GM18499 (cell line): Measurements from ENCODE around the gene PAQR5.
"Not testable (repeated sequence)": the region's sequence is repeated elsewhere in the genome, so short reads cannot be mapped to it uniquely, and the experiment has no call there.

Experiments used
- ATAC-seq: cut with Tn5 transposase; IDR thresholded peaks from one replicate; pipeline ENCODE4 v1.9.1; 2021; ENCODE audit warnings: moderate number of reproducible peaks; ENCODE audit not compliant: insufficient read depth, unreplicated experiment

The PAQR5 gene

GRCh38 chr15:69314736-69315135 is 16.0 kb downstream of the PAQR5 start:
- no peak for ATAC-seq

DNA sequence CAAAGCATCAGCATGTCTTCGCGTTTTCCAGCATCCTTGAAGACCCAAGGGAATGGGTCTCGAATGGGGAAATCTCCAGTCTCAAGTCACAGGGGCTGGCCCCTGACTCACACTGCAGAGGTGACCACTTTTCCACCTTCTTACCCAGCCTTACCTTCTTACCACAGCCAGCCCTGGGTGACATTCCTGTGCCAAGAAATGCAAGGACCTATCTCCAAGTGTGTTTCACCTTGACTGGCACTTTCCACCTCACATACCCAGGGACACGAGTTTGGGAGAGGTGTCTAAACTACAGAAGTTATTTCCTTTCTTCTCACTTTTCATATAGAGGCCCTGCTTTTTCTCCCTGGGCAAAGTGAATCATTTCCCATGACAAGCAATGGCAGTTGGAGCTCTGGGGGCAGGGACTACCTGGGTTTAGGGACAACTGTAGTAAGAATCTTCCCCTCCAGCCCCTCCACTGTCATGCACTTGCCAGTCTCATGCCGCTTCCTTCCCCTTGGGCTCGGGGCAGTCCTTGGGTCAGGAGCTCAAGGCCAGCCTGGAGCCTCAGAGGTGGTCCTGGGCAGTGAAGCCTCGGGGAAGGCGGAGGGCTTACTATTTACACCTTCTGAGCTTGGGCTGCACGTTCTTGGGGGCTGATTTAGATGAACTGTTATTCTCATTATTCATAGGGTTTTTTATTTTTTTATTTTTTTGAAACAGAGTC is 16.8 kb downstream of the PAQR5 start:
- no peak for ATAC-seq

DNA sequence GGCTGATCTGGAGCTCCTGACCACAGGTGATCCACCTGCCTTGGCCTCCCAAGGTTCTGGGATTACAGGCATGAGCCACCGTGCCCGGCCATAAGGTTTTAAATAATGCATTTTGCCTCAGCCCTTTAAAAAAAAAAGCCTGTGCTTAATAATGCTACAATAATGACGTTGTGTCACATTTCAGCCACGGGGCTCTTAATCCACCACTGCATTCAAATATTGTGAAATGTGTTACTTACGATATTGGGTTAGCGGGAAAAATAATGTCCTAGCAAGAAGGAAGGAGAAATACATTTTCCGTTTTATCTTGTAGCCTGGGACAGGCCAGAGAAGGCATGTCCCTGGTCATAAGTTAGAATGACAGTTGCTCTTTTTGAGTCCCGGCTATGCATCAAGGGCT is 17.6 kb downstream of the PAQR5 start:
- no peak for ATAC-seq

GRCh38 chr15:69317392-69317841 is 18.7 kb downstream of the PAQR5 start:
- ATAC-seq: no peak

GRCh38 chr15:69318033-69318432 is 19.3 kb downstream of the PAQR5 start:
- no peak for ATAC-seq

GRCh38 chr15:69319384-69320375 is 21.0 kb downstream of the PAQR5 start:
- no peak for ATAC-seq

- no peak for ATAC-seq
Measured at GRCh38 chr15:69320977-69321554, 22.4 kb downstream of the PAQR5 start.

DNA sequence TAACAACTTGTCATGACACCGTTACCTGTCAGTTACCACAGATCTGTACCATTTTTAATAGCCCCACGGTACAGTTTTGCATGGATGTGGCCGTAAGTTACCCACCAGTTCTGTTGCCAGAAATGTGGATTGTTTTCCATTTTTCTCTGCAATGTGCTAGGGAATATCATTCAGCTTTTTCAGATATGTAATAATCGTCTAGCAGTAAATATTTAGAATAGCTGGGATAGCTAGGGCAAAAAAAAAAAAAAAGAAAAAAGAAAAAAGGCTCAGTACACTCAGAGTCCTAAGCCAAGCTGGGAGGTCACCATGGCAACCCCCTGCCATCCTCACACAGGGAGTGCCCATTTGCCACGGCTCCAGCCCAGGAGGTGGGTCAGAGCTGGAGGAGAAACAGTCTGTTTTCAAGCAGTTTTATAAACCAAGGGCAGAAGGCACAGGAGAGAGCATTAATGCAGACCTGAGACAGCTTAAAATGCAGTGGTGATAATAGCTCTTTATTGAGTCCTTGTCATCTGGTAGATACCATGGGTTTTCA is 25.2 kb downstream of the PAQR5 start:
- no peak for ATAC-seq

GRCh38 chr15:69324565-69324964 is 25.9 kb downstream of the PAQR5 start:
- ATAC-seq: no peak

DNA sequence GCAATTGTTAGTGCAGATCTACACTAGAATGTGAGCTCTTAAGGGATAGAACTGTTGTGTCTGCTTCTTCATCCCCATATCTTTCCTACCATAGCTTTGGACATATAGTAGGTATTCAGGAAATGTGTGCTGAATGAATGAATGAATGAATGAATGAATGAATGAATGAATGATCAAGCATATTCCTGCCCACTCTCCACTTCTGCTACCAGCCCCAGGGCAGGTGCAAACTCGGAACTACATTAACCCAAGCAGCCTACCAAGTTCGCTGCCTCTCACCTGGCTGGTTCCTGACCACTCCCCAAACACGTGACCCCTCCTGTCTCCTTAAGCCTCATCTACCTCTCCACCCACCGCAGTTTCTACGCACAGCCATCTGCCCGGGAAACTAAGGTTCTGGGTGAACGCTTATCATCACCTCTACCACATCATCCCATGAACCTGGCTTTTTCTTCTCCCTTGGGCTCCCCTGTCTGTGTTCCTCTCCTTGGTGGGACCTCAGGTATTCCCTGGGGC is 26.8 kb downstream of the PAQR5 start:
- ATAC-seq: no peak

DNA sequence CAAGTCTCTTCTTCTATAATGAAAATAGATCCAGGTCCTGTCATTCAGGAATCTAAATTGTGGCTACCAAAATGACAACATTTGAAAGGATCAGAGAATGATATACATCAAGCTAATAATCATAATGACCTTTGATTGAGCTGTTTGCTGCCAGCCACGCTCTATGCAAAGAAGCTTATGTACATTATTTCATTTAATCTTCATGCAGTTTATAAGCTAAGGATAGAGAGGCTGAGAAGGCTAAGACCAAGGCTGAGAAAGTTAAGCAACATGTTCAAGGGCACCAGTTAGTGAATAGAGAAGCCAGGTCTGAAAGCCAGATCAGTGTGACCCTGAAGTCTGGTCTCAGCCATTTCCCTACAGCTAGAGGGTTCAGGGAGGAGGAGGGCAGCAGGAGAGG is 29.4 kb downstream of the PAQR5 start:
- ATAC-seq: no peak

GRCh38 chr15:69328739-69329138 is 30.0 kb downstream of the PAQR5 start:
- ATAC-seq: no peak

- no peak for ATAC-seq
Measured at GRCh38 chr15:69337138-69337537, 38.4 kb downstream of the PAQR5 start.

DNA sequence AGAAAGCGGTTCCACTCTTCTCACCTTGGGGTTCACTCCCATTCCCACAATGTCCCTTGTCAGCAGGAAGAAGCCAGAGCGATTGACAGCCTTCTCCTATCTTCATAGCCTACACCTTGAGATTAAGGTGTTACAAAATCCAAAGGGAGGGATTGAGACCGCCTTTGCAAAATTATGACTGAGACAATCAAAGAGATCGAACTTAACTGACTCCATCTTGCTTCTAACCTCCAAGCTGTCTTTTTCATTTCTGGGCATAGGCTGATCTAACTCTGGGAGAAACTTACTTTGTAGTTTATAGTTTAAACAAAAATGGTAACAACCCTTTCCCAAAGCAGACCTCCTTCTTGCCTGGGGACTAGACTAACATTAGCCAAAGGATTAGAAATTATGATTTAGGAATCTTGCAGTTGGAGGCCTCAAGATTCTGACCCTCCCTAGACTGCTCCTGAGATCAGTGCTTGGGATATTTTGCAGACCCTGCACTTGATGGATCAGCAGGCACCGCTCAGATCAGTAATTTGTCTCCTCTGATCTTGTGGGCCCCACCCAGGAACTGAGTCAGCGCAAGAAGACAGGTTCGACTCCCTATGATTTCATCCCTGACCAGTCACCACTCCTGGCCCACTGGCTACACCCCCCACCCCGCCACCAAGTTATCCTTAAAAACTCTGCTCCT is 40.0 kb downstream of the PAQR5 start:
- no peak for ATAC-seq

GRCh38 chr15:69339214-69339543 is 40.5 kb downstream of the PAQR5 start:
- not testable (repeated sequence) for ATAC-seq

DNA sequence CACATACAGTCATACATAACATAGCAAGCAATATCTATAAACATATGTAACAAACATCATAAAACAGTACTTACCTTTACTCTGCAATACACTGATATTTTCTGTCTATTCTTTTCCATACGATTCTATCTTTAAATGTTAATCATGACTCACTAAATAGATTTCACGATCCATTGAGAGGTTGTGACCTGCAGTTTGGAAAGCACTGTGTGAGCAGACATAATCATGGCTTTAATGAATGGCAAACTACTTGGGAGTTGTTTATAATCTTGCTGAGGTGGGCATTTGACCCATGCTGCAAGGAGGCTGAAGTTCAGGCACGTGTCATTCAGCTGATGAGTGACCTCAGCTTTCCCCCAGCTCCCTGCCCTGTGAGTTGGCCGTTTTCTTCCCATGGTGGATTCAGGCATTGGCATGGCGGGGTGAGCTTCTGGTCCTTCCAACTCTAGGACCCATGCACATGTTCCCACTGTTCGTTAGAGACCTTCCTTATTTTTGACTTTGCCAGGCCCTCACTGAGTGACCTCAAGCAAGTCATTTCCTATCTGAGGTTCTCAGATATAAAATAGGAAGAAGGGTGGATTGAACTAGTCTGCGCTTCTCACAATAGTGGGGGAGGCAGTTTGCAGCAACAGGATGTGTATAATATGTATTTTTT is 41.7 kb downstream of the PAQR5 start:
- no peak for ATAC-seq

GRCh38 chr15:69341356-69341755 is 42.6 kb downstream of the PAQR5 start:
- ATAC-seq: no peak

- ATAC-seq: no peak
Measured at GRCh38 chr15:69342460-69343076, 43.9 kb downstream of the PAQR5 start.

GRCh38 chr15:69343133-69343532 is 44.4 kb downstream of the PAQR5 start:
- no peak for ATAC-seq
